Panc1 (cell line): Measurements from ENCODE around the gene NPHP3. TPM values are rescaled to one million over a fixed set of nuclear protein-coding genes. Genes with fewer than 3 reads are reported as not detected.

Source experiments
- ATAC-seq: fragments of 200-7000 bp; cut with Tn5 transposase; 2 replicates; pipeline ENCODE4 v1.9.1; 2020; ENCODE audit warnings: mild to moderate bottlenecking, moderate library complexity
- BruUV-seq: library from RNA; stranded (reverse); fragments of 400-500 nt; replicated peaks from 2 replicates; lab custom pipeline; 2021; lab: Mats Ljungman, UMichigan
- CTCF ChIA-PET: fragments of 300-600 bp; sonication (Branson Sonifier 250); formaldehyde crosslinking; loops from one replicate; lab custom pipeline; 2022; ENCODE audit warnings: antibody characterized with exemption; lab: Charles Lee
- POLR2A ChIA-PET: fragments of 300-600 bp; sonication (Branson Sonifier 250); formaldehyde crosslinking; loops from one replicate; lab custom pipeline; 2022; ENCODE audit warnings: antibody characterized with exemption; lab: Charles Lee
- DNase-seq: peaks from one replicate; pipeline ENCODE4 v3.0.0-alpha.2; 2010; ENCODE audit warnings: low read depth, low spot score
- H3K27ac ChIP-seq: 2 replicates; pipeline ENCODE4 v1.5.1; 2011; ENCODE audit warnings: mild to moderate bottlenecking, low read length, inconsistent platforms
- H3K27me3 ChIP-seq: fragments of 200-500 bp; sonication (Bioruptor generic); 2 replicates; pipeline ENCODE4 v1.6.0; 2014; ENCODE audit warnings: low read length, inconsistent platforms; ENCODE audit not compliant: control insufficient read depth, insufficient read depth
- H3K36me3 ChIP-seq: fragments of 200-500 bp; sonication (Bioruptor generic); 2 replicates; pipeline ENCODE4 v1.5.1; 2014; ENCODE audit warnings: inconsistent platforms, mild to moderate bottlenecking, low read length, moderate library complexity; ENCODE audit not compliant: control insufficient read depth, insufficient read depth
- H3K4me1 ChIP-seq: 2 replicates; pipeline ENCODE4 v1.5.1; 2011; ENCODE audit warnings: inconsistent platforms, mild to moderate bottlenecking, low read length, moderate library complexity; ENCODE audit not compliant: control insufficient read depth, insufficient read depth
- H3K4me3 ChIP-seq, 2 experiments: 2 replicates each; pipeline ENCODE4 v1.5.1; 2011 to 2012; ENCODE audit warnings: low read depth in 2 of 2, low read length in 2 of 2, mild to moderate bottlenecking in 2 of 2, inconsistent platforms in 1 of 2, moderate library complexity in 1 of 2
- H3K9me3 ChIP-seq: fragments of 200-500 bp; sonication (Bioruptor generic); 2 replicates; pipeline ENCODE4 v1.5.1; 2014; ENCODE audit warnings: low read depth, mild to moderate bottlenecking, inconsistent platforms, low read length, moderate library complexity; ENCODE audit not compliant: control insufficient read depth, insufficient read depth
- CTCF ChIP-seq: fragments of 450-650 bp; IDR thresholded peaks from 2 replicates; pipeline ENCODE4 v1.5.1; 2017; ENCODE audit warnings: mild to moderate bottlenecking
- POLR2AphosphoS5 ChIP-seq: IDR thresholded peaks from 2 replicates; pipeline ENCODE4 v1.6.1; 2012; ENCODE audit warnings: mild to moderate bottlenecking, low read depth, low read length, moderate library complexity
- SIN3A ChIP-seq: IDR thresholded peaks from 2 replicates; pipeline ENCODE4 v1.6.1; 2012; ENCODE audit warnings: low read depth, mild to moderate bottlenecking, low read length, moderate library complexity, borderline replicate concordance; ENCODE audit not compliant: insufficient read depth
- TCF7L2 ChIP-seq: IDR thresholded peaks from 2 replicates; pipeline ENCODE4 v1.6.1; 2011; ENCODE audit warnings: mild to moderate bottlenecking, low read depth, low read length, inconsistent platforms
- in situ Hi-C: cut with HindIII; loops from 2 replicates; pipeline ENCODE4 v1.10.0; 2016; ENCODE audit warnings: low sequenced_read_pairs, low pct_unique_long_range_greater_than_20kb
- intact Hi-C: fragments of 100-400 bp; cut with micrococcal nuclease; formaldehyde crosslinking; loops from one replicate; pipeline ENCODE4 v1.10.0; 2022; ENCODE audit not compliant: unreplicated experiment
- total RNA-seq: library from RNA; stranded (reverse); gene quantifications from one replicate; pipeline ENCODE4 v1.2.1, GENCODE V29; 2021; ENCODE audit not compliant: unreplicated experiment
- TF ChIP-seq, protein P1 (sequence below), 2 experiments: IDR thresholded peaks; 2 replicates each; pipeline ENCODE4 v1.6.1; 2011 to 2012; ENCODE audit warnings: low read depth in 2 of 2, control low read depth in 1 of 2, low read length in 1 of 2, mild to moderate bottlenecking in 1 of 2, moderate library complexity in 1 of 2; ENCODE audit not compliant: insufficient read depth in 1 of 2

NPHP3 gene
- total RNA-seq, 1 experiment from 2014 or later = 34.0 TPM

- ChIA-PET CTCF (no interaction called here), POLR2A (no interaction called here)
- in situ Hi-C loops = no loop called here
- Histone ChIP-seq H3K4me3 (no peak overlapping the region), H3K36me3 (no peaks in the 10 kb centered on the region; the same call in 1 of the 2 replicates), H3K9me3 (no peaks in the 10 kb centered on the region), H3K4me1 (peaks cover 8% of the 10 kb centered on the region; the same call in 1 of the 2 replicates), H3K27ac (no peak overlapping the region), H3K27me3 (no peaks in the 10 kb centered on the region)
- DNase-seq = no peak
- no TSS peak for BruUV-seq
- intact Hi-C loops = no loop called here
- ATAC-seq = no peak
- TF ChIP-seq SIN3A = no peak
- no peak for TF ChIP-seq CTCF
- no peak for TF ChIP-seq POLR2AphosphoS5
- no peak for TF ChIP-seq TCF7L2
- TF ChIP-seq, protein P1, sequence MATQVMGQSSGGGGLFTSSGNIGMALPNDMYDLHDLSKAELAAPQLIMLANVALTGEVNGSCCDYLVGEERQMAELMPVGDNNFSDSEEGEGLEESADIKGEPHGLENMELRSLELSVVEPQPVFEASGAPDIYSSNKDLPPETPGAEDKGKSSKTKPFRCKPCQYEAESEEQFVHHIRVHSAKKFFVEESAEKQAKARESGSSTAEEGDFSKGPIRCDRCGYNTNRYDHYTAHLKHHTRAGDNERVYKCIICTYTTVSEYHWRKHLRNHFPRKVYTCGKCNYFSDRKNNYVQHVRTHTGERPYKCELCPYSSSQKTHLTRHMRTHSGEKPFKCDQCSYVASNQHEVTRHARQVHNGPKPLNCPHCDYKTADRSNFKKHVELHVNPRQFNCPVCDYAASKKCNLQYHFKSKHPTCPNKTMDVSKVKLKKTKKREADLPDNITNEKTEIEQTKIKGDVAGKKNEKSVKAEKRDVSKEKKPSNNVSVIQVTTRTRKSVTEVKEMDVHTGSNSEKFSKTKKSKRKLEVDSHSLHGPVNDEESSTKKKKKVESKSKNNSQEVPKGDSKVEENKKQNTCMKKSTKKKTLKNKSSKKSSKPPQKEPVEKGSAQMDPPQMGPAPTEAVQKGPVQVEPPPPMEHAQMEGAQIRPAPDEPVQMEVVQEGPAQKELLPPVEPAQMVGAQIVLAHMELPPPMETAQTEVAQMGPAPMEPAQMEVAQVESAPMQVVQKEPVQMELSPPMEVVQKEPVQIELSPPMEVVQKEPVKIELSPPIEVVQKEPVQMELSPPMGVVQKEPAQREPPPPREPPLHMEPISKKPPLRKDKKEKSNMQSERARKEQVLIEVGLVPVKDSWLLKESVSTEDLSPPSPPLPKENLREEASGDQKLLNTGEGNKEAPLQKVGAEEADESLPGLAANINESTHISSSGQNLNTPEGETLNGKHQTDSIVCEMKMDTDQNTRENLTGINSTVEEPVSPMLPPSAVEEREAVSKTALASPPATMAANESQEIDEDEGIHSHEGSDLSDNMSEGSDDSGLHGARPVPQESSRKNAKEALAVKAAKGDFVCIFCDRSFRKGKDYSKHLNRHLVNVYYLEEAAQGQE (IDR thresholded peaks at IDR 0.05; ENCODE audit: insufficient read depth in 1 of 2, low read depth in 2 of 2, low read length in 1 of 2) = no peak
Observed at GRCh38 chr3:132655471-132655870, 66.7 kb downstream of the NPHP3 start.

GRCh38 chr3:132654721-132655120 lies 67.5 kb downstream of the NPHP3 start:
- no peaks in the 10 kb centered on the region for H3K27me3 ChIP-seq
- in situ Hi-C loops (no loop called here), intact Hi-C loops (no loop called here)
- H3K9me3 ChIP-seq = no peaks in the 10 kb centered on the region
- no peak overlapping the region for H3K4me3 ChIP-seq
- CTCF ChIA-PET = no interaction called here
- no peak overlapping the region for H3K27ac ChIP-seq
- TF ChIP-seq, protein P1 (IDR thresholded peaks at IDR 0.05; ENCODE audit: insufficient read depth in 1 of 2, low read depth in 2 of 2, low read length in 1 of 2) = no peak
- TF ChIP-seq CTCF = no peak
- TF ChIP-seq TCF7L2 = no peak
- TF ChIP-seq SIN3A = no peak
- no peak for TF ChIP-seq POLR2AphosphoS5
- no peak for DNase-seq
- POLR2A ChIA-PET = no interaction called here
- H3K4me1 ChIP-seq = peaks cover 8% of the 10 kb centered on the region; the same call in 1 of the 2 replicates
- ATAC-seq = no peak
- no peaks in the 10 kb centered on the region for H3K36me3 ChIP-seq
- BruUV-seq = no TSS peak
